Transverse colon (tissue), 4 donors: ENCODE results near the gene TIA1.
"Not testable (repeated sequence)": the region's sequence is repeated elsewhere in the genome, so short reads cannot be mapped to it uniquely, and the experiment has no call there.

ENCODE experiments used
- POLR2AphosphoS5 ChIP-seq, 3 donors: sonication (generic); formaldehyde crosslinking; IDR thresholded peaks; one replicate each; pipeline ENCODE4 v1.6.1; 2016; ENCODE audit warnings: antibody characterized with exemption in 3 of 3
- TF ChIP-seq, protein P1 (sequence below), 5 experiments: fragments of 200-600 bp in 3 of 5; fragments of 450-650 bp in 2 of 5; sonication (generic) in 3 of 5; IDR thresholded peaks; 1 replicate in 2 of 5; 2 replicates in 3 of 5; pipeline ENCODE4 v1.5.1; 2016 to 2017; ENCODE audit warnings: antibody characterized with exemption in 5 of 5, inconsistent platforms in 3 of 5, mild to moderate bottlenecking in 2 of 5, moderate library complexity in 1 of 5

DNA sequence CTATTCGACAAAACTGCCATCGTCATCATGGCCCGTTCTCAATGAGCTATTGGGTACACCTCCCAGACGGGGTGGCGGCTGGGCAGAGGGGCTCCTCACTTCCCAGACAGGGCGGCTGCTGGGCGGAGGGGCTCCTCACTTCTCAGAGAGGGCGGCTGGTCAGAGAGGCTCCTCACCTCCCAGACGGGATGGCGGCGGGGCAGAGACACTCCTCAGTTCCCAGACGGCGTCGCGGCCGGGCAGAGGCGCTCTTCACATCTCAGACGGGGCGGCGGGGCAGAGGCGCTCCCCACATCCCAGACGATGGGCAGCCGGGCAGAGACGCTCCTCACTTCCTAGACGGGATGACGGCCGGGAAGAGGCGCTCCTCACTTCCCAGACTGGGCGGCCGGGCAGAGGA, 18.5 kb upstream of the TIA1 start:
- TF ChIP-seq, protein P1, sequence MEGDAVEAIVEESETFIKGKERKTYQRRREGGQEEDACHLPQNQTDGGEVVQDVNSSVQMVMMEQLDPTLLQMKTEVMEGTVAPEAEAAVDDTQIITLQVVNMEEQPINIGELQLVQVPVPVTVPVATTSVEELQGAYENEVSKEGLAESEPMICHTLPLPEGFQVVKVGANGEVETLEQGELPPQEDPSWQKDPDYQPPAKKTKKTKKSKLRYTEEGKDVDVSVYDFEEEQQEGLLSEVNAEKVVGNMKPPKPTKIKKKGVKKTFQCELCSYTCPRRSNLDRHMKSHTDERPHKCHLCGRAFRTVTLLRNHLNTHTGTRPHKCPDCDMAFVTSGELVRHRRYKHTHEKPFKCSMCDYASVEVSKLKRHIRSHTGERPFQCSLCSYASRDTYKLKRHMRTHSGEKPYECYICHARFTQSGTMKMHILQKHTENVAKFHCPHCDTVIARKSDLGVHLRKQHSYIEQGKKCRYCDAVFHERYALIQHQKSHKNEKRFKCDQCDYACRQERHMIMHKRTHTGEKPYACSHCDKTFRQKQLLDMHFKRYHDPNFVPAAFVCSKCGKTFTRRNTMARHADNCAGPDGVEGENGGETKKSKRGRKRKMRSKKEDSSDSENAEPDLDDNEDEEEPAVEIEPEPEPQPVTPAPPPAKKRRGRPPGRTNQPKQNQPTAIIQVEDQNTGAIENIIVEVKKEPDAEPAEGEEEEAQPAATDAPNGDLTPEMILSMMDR (IDR thresholded peaks at IDR 0.05): not testable (repeated sequence)
- TF ChIP-seq POLR2AphosphoS5 (IDR thresholded peaks at IDR 0.05): not testable (repeated sequence)
